ENCODE data around the gene RRP7A.

GRCh38 chr22:42564699-42565098 lies 45.1 kb upstream of the RRP7A start:
- TF ChIP-seq CTCF (IDR thresholded peaks at IDR 0.05) (no peak), POLR2A (IDR thresholded peaks at IDR 0.05) (no peak)

Measured in esophagus squamous epithelium (tissue), 4 donors.